ENCODE results near the gene TRPT1. TPM values are rescaled to one million over a fixed set of nuclear protein-coding genes. Genes with fewer than 3 reads are reported as not detected.
"Not testable (repeated sequence)": the region's sequence is repeated elsewhere in the genome, so short reads cannot be mapped to it uniquely, and the experiment has no call there.

Gene TRPT1
- total RNA-seq, 1 donor from 2014 or later = 42.2 TPM

DNA sequence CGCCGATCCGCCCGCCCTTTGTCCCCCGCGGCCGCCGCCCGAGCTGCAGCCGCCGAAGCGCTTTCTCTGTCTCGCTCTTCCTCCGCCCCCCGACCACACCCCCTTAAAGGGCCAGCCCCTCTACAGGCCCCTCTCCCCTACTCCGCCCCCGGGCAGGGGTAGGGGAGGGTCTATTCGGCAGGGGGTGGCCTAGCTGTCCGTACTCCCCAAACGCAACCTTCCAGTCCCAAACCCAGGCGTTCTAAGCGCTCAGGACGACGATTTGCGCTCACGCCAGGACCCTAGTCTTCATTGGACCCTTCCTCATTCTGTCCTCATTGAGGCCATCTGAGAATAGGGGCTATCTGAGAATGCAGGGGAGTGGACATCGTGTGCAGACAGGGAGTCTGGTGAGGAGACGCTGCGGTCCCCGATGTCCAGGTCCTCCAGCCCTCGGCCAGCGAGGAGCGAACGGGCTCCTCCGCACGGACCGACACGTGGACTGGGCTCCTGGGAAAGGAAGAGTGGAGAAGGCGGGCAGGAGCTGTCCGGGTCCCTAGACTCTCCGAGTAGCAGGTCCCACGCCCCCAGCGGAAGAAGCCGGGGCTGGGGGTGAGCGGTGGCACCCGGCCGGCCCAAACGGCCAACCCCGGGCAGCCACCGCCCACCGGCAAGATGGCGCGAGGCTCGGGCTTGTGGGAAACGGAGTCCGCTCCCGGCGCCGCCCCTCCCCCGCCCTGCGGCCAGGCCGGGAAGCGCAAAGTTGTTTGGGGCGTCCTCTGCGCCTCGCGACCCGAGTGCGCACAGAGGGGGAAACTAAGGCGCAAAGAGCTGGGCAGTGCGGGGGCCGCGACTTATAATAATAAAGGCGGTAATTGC lies 21.1 kb upstream of the TRPT1 start, which contains the start of gene PPP1R14B:
PPP1R14B (minus strand) TSS at position 73 of the 858 bp plus-strand sequence. CDS start 270 bp downstream, outside the sequence.
- Mint-ChIP-seq H3K27ac (ENCODE audit: unreplicated experiment) (peak within 1 kb of the TSS; percentile 97), H3K4me3 (ENCODE audit: unreplicated experiment) (peak within 1 kb of the TSS; percentile 89), H3K9me3 (ENCODE audit: low read depth) (no peaks in the 10 kb centered on the region), H3K4me1 (ENCODE audit: low read depth) (peaks cover 38% of the 10 kb centered on the region), H3K27me3 (ENCODE audit: low read depth) (no peaks in the 10 kb centered on the region), H3K36me3 (ENCODE audit: low read depth) (peaks cover 4% of the 10 kb centered on the region)
- TF ChIP-seq, protein P1, sequence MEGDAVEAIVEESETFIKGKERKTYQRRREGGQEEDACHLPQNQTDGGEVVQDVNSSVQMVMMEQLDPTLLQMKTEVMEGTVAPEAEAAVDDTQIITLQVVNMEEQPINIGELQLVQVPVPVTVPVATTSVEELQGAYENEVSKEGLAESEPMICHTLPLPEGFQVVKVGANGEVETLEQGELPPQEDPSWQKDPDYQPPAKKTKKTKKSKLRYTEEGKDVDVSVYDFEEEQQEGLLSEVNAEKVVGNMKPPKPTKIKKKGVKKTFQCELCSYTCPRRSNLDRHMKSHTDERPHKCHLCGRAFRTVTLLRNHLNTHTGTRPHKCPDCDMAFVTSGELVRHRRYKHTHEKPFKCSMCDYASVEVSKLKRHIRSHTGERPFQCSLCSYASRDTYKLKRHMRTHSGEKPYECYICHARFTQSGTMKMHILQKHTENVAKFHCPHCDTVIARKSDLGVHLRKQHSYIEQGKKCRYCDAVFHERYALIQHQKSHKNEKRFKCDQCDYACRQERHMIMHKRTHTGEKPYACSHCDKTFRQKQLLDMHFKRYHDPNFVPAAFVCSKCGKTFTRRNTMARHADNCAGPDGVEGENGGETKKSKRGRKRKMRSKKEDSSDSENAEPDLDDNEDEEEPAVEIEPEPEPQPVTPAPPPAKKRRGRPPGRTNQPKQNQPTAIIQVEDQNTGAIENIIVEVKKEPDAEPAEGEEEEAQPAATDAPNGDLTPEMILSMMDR (IDR thresholded peaks at IDR 0.05) = peak; percentile 36
- DNase-seq (ENCODE audit: low spot score) = no peak

DNA sequence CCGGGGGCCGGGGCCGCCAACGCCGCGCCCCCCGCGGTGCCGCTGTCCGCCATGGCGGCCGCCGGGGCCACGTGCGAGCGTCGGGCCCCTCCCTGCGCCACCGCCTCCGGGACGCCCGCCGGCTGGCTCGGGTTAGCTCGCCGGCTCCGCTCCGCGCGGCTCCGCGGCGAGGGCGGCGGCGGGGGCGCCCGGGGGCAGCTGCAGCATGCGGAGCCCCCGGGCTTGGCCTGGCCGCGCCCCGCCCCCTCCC lies 20.6 kb upstream of the TRPT1 start:
- H3K27ac Mint-ChIP-seq (ENCODE audit: unreplicated experiment); H3K9me3 Mint-ChIP-seq (ENCODE audit: low read depth); H3K27me3 Mint-ChIP-seq (ENCODE audit: low read depth); H3K36me3 Mint-ChIP-seq (ENCODE audit: low read depth); DNase-seq (ENCODE audit: low spot score): not testable (repeated sequence)
- Mint-ChIP-seq H3K4me1 (ENCODE audit: low read depth) (peaks cover 37% of the 10 kb centered on the region), H3K4me3 (ENCODE audit: unreplicated experiment) (peak overlapping the region; percentile 84)

DNA sequence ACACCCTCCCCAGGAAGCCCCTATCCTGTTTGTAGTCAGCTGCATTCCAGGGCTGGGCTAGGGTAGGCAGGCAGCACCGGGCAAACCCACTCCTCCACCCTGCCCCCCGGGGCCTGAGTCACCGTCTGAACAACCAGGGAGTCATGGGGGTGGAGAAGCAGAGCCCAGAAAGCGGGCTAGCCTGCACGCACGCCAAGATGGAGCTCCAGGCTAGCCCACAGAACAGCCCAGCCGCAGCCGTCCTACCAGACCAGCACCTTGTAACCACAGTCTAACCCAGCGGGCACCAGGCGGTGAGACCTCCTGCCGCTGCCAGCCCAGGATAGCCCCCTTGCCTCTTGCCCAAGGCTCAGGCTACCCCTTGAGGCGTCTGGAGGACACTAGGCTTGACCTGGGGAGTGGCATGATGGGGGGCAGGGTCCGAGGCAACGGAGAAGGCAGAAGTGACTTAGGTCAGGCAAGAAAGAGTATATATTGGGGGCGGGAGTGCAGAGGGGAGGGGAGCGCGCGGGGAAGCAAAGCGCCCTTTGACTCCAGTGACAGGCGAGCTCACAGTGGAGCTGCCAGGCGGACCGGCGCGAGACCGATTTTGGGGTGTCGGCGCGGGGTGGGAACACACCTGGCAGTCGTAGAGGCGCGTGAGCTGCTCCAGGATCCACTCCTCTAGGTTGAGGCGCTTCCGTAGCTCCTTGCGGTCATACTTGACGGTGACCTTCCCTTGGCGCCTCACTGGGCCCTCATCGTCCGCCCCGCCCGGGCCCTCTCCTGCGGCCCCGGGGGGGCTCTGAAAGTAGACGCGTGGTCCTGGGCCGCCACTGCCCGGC lies 20.0 kb upstream of the TRPT1 start:
- DNase-seq (ENCODE audit: low spot score) = no peak
- H3K27ac Mint-ChIP-seq (ENCODE audit: unreplicated experiment) = peak overlapping the region; percentile 97

DNA sequence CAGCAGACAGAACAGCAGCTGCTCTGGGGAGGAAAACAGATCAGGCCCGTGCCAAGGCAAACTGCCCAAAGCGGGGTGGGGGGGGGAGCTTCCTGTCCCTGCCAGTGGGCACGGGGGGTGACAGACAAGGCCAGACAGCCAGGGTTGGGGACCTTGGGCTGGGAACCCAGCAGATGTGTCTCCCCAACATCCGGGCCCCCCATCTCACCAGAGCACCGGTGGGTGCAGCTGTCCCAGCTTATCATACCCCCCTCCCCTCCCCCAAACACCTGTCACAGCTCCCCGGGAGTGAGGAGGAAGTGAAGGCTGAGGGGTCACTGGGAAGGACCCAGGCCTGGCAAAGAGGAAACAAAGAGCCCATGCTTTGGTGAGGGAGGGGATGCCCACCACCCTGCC lies 19.4 kb upstream of the TRPT1 start:
- peaks cover 4% of the 10 kb centered on the region for H3K36me3 Mint-ChIP-seq (ENCODE audit: low read depth)
- H3K27me3 Mint-ChIP-seq (ENCODE audit: low read depth) = no peaks in the 10 kb centered on the region
- peak overlapping the region; percentile 97 for H3K27ac Mint-ChIP-seq (ENCODE audit: unreplicated experiment)
- DNase-seq (ENCODE audit: low spot score) = no peak
- H3K4me3 Mint-ChIP-seq (ENCODE audit: unreplicated experiment) = peak overlapping the region; percentile 89
- TF ChIP-seq, protein P1 (IDR thresholded peaks at IDR 0.05) = no peak
- H3K4me1 Mint-ChIP-seq (ENCODE audit: low read depth) = peaks cover 36% of the 10 kb centered on the region
- H3K9me3 Mint-ChIP-seq (ENCODE audit: low read depth) = no peaks in the 10 kb centered on the region

More for the DNA sequence above, 20.0 kb upstream of the TRPT1 start:
- Mint-ChIP-seq H3K4me1 (ENCODE audit: low read depth) (peaks cover 37% of the 10 kb centered on the region), H3K4me3 (ENCODE audit: unreplicated experiment) (peak overlapping the region; percentile 89), H3K36me3 (ENCODE audit: low read depth) (peaks cover 4% of the 10 kb centered on the region), H3K27me3 (ENCODE audit: low read depth) (no peaks in the 10 kb centered on the region), H3K9me3 (ENCODE audit: low read depth) (no peaks in the 10 kb centered on the region)
- TF ChIP-seq, protein P1 (IDR thresholded peaks at IDR 0.05) = peak; percentile 9

- TF ChIP-seq, protein P1 (IDR thresholded peaks at IDR 0.05) = no peak
- peak overlapping the region; percentile 97 for H3K27ac Mint-ChIP-seq (ENCODE audit: unreplicated experiment)
- DNase-seq (ENCODE audit: low spot score) = no peak
- H3K9me3 Mint-ChIP-seq (ENCODE audit: low read depth) = no peaks in the 10 kb centered on the region
- peaks cover 41% of the 10 kb centered on the region for H3K4me1 Mint-ChIP-seq (ENCODE audit: low read depth)
- H3K4me3 Mint-ChIP-seq (ENCODE audit: unreplicated experiment) = peak overlapping the region; percentile 89
- no peaks in the 10 kb centered on the region for H3K27me3 Mint-ChIP-seq (ENCODE audit: low read depth)
- H3K36me3 Mint-ChIP-seq (ENCODE audit: low read depth) = peaks cover 4% of the 10 kb centered on the region
Observed at GRCh38 chr11:64244966-64245365, 19.0 kb upstream of the TRPT1 start.

Data from chondrocyte (in vitro differentiated cells).